ENCODE results near the gene PRSS57. TPM values are rescaled to one million over a fixed set of nuclear protein-coding genes. Genes with fewer than 3 reads are reported as not detected.

Gene PRSS57
- total and polyA plus RNA-seq, 2 of the 13 experiments (the other 11 are each of a cell fraction or from before 2014, with no cell fraction given), result 0.12 TPM; not detected in 1

- TF ChIP-seq ELF4 (CRISPR knock-in tag; IDR thresholded peaks at IDR 0.05; ENCODE audit: borderline replicate concordance) (no peak), NFIB (CRISPR knock-in tag; IDR thresholded peaks at IDR 0.05; ENCODE audit: borderline replicate concordance) (no peak), KDM5A (IDR thresholded peaks at IDR 0.05; ENCODE audit: borderline replicate concordance, low read length) (no peak), ARHGAP35 (CRISPR knock-in tag; IDR thresholded peaks at IDR 0.05; ENCODE audit: borderline replicate concordance) (no peak), CBX1 (IDR thresholded peaks at IDR 0.05; ENCODE audit: low read depth) (peak; percentile 40), ZNF704 (CRISPR knock-in tag; IDR thresholded peaks at IDR 0.05; ENCODE audit: borderline replicate concordance) (no peak), ZNF761 (CRISPR knock-in tag; conservative IDR thresholded peaks at IDR 0.05) (peak; percentile 69; the same call in 1 of the 2 replicates), ATRX (CRISPR knock-in tag; IDR thresholded peaks at IDR 0.05; ENCODE audit: borderline replicate concordance) (no peak), GABPB1 (CRISPR knock-in tag; IDR thresholded peaks at IDR 0.05) (peak; percentile 69), GATAD2A (CRISPR knock-in tag; IDR thresholded peaks at IDR 0.05) (no peak), ZNF326 (CRISPR knock-in tag; IDR thresholded peaks at IDR 0.05; ENCODE audit: borderline replicate concordance) (no peak), ISL2 (CRISPR knock-in tag; IDR thresholded peaks at IDR 0.05) (no peak), ZNF709 (CRISPR knock-in tag; IDR thresholded peaks at IDR 0.05) (0 out of 2 replicates have a peak, but pooled peaks have one; percentile 55), ATF3 (CRISPR knock-in tag; IDR thresholded peaks at IDR 0.05) (no peak), RARG (CRISPR knock-in tag; IDR thresholded peaks at IDR 0.05; ENCODE audit: low read depth) (no peak), ELF1 (CRISPR knock-in tag; IDR thresholded peaks at IDR 0.05) (peak; percentile 57), SIN3B (IDR thresholded peaks at IDR 0.05; ENCODE audit: low read length) (no peak), ZSCAN30 (CRISPR knock-in tag; IDR thresholded peaks at IDR 0.05) (no peak), CHD4 (IDR thresholded peaks at IDR 0.05; ENCODE audit: borderline replicate concordance, low read length) (no peak), ZNF747 (CRISPR knock-in tag; IDR thresholded peaks at IDR 0.05; ENCODE audit: borderline replicate concordance) (no peak)
- TF ChIP-seq, protein P1, sequence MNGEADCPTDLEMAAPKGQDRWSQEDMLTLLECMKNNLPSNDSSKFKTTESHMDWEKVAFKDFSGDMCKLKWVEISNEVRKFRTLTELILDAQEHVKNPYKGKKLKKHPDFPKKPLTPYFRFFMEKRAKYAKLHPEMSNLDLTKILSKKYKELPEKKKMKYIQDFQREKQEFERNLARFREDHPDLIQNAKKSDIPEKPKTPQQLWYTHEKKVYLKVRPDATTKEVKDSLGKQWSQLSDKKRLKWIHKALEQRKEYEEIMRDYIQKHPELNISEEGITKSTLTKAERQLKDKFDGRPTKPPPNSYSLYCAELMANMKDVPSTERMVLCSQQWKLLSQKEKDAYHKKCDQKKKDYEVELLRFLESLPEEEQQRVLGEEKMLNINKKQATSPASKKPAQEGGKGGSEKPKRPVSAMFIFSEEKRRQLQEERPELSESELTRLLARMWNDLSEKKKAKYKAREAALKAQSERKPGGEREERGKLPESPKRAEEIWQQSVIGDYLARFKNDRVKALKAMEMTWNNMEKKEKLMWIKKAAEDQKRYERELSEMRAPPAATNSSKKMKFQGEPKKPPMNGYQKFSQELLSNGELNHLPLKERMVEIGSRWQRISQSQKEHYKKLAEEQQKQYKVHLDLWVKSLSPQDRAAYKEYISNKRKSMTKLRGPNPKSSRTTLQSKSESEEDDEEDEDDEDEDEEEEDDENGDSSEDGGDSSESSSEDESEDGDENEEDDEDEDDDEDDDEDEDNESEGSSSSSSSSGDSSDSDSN (CRISPR knock-in tag; IDR thresholded peaks at IDR 0.05), result peak; percentile 32; the same call in 1 of the 2 replicates
- TF ChIP-seq, protein P2, sequence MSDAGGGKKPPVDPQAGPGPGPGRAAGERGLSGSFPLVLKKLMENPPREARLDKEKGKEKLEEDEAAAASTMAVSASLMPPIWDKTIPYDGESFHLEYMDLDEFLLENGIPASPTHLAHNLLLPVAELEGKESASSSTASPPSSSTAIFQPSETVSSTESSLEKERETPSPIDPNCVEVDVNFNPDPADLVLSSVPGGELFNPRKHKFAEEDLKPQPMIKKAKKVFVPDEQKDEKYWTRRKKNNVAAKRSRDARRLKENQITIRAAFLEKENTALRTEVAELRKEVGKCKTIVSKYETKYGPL (CRISPR knock-in tag; IDR thresholded peaks at IDR 0.05), result no peak
- TF ChIP-seq, protein P3, sequence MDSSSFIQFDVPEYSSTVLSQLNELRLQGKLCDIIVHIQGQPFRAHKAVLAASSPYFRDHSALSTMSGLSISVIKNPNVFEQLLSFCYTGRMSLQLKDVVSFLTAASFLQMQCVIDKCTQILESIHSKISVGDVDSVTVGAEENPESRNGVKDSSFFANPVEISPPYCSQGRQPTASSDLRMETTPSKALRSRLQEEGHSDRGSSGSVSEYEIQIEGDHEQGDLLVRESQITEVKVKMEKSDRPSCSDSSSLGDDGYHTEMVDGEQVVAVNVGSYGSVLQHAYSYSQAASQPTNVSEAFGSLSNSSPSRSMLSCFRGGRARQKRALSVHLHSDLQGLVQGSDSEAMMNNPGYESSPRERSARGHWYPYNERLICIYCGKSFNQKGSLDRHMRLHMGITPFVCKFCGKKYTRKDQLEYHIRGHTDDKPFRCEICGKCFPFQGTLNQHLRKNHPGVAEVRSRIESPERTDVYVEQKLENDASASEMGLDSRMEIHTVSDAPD (CRISPR knock-in tag; IDR thresholded peaks at IDR 0.05), result no peak
Observed at GRCh38 chr19:662207-662961, 32.9 kb downstream of the PRSS57 start (continued).

Data from HepG2 (cell line).